Right atrium auricular region (tissue), 2 donors: Measurements from ENCODE around the gene TUB. TPM values are rescaled to one million over a fixed set of nuclear protein-coding genes. Genes with fewer than 3 reads are reported as not detected.

ENCODE experiments used
- DNase-seq: peaks from one replicate; pipeline ENCODE4 v3.0.0-alpha.2; 2019; ENCODE audit warnings: low spot score
- H3K27ac ChIP-seq, 2 donors: fragments of 200-600 bp; sonication (generic); 1 replicate in 1 of 2; 2 replicates in 1 of 2; pipeline ENCODE4 v1.5.1; 2016 to 2019
- H3K27me3 ChIP-seq, 2 donors: fragments of 200-600 bp; sonication (generic); one replicate each; pipeline versions ENCODE4 v1.5.1 to v1.6.0; 2017 to 2019
- H3K36me3 ChIP-seq: fragments of 200-600 bp; sonication (generic); one replicate; pipeline ENCODE4 v1.5.1; 2016
- H3K4me1 ChIP-seq, 2 donors: fragments of 200-600 bp; sonication (generic); one replicate each; pipeline versions ENCODE4 v1.5.1 to v1.6.0; 2017 to 2019
- H3K4me3 ChIP-seq, 2 donors: fragments of 200-600 bp; sonication (generic); 1 replicate in 1 of 2; 2 replicates in 1 of 2; pipeline ENCODE4 v1.5.1; 2017 to 2019; ENCODE audit warnings: mild to moderate bottlenecking in 1 of 2, moderate library complexity in 1 of 2
- H3K9me3 ChIP-seq, 2 donors: fragments of 200-600 bp; sonication (generic); one replicate each; pipeline ENCODE4 v1.5.1; 2019
- CTCF ChIP-seq, 2 donors: fragments of 200-600 bp; sonication (generic); IDR thresholded peaks; one replicate each; pipeline ENCODE4 v1.5.1; 2019; ENCODE audit warnings: antibody characterized with exemption in 2 of 2
- total RNA-seq, 2 donors: library from RNA; depleted of rRNA; stranded (reverse); fragments of >200 nt; gene quantifications; one replicate each; pipeline ENCODE4 v1.1.0, GENCODE V29; 2016

Gene TUB
- total RNA-seq, 2 donors from 2014 or later, result 11.3 to 22.9 TPM

- TF ChIP-seq CTCF (IDR thresholded peaks at IDR 0.05), result peak; percentile 88 to 95
- DNase-seq, result peak; percentile 91
- no peak overlapping the region for H3K4me3 ChIP-seq
- H3K27ac ChIP-seq, result no peak overlapping the region
- H3K9me3 ChIP-seq, result no peaks in the 10 kb centered on the region
- H3K36me3 ChIP-seq, result no peaks in the 10 kb centered on the region
- peaks cover 0 to 13% of the 10 kb centered on the region in 2 donors for H3K4me1 ChIP-seq
- no peaks in the 10 kb centered on the region for H3K27me3 ChIP-seq
Measured at GRCh38 chr11:8033305-8034105, 47.5 kb upstream of the TUB start.

- Histone ChIP-seq H3K4me1 (peaks cover 0 to 13% of the 10 kb centered on the region in 2 donors), H3K27me3 (no peaks in the 10 kb centered on the region), H3K9me3 (no peaks in the 10 kb centered on the region), H3K4me3 (no peak overlapping the region), H3K27ac (no peak overlapping the region), H3K36me3 (no peaks in the 10 kb centered on the region)
- no peak for TF ChIP-seq CTCF (IDR thresholded peaks at IDR 0.05)
- peak; percentile 57 for DNase-seq
Measured at GRCh38 chr11:8034106-8034585, 46.9 kb upstream of the TUB start.

- Histone ChIP-seq H3K36me3 (no peaks in the 10 kb centered on the region), H3K4me1 (peaks cover 0 to 13% of the 10 kb centered on the region in 2 donors), H3K4me3 (no peak overlapping the region), H3K9me3 (no peaks in the 10 kb centered on the region), H3K27ac (no peak overlapping the region), H3K27me3 (no peaks in the 10 kb centered on the region)
- peak; percentile 56 for DNase-seq
- TF ChIP-seq CTCF (IDR thresholded peaks at IDR 0.05), result no peak
Measured at GRCh38 chr11:8034604-8035190, 46.3 kb upstream of the TUB start.

- H3K27ac ChIP-seq, result peak overlapping the region in 1 of 2 donors; percentile 40
- no peaks in the 10 kb centered on the region for H3K9me3 ChIP-seq
- H3K4me1 ChIP-seq, result peaks cover 0 to 13% of the 10 kb centered on the region in 2 donors
- peak; percentile 85 for DNase-seq
- no peaks in the 10 kb centered on the region for H3K27me3 ChIP-seq
- TF ChIP-seq CTCF (IDR thresholded peaks at IDR 0.05), result no peak
- H3K36me3 ChIP-seq, result no peaks in the 10 kb centered on the region
- no peak overlapping the region for H3K4me3 ChIP-seq
Measured at GRCh38 chr11:8035200-8035855, 45.7 kb upstream of the TUB start.

- Histone ChIP-seq H3K4me3 (no peak overlapping the region), H3K27ac (peak overlapping the region in 1 of 2 donors; percentile 12), H3K27me3 (no peaks in the 10 kb centered on the region), H3K4me1 (peaks cover 0 to 13% of the 10 kb centered on the region in 2 donors), H3K36me3 (no peaks in the 10 kb centered on the region), H3K9me3 (no peaks in the 10 kb centered on the region)
- peak; percentile 54 for DNase-seq
- no peak for TF ChIP-seq CTCF (IDR thresholded peaks at IDR 0.05)
Measured at GRCh38 chr11:8036002-8036802, 44.8 kb upstream of the TUB start.
